HG03039 (cell line): Measurements from ENCODE around the gene SMAD3.

Source experiments
- ATAC-seq: cut with Tn5 transposase; IDR thresholded peaks from one replicate; pipeline ENCODE4 v1.9.1; 2021; ENCODE audit warnings: mild to moderate bottlenecking, moderate library complexity; ENCODE audit not compliant: unreplicated experiment

The SMAD3 gene

DNA sequence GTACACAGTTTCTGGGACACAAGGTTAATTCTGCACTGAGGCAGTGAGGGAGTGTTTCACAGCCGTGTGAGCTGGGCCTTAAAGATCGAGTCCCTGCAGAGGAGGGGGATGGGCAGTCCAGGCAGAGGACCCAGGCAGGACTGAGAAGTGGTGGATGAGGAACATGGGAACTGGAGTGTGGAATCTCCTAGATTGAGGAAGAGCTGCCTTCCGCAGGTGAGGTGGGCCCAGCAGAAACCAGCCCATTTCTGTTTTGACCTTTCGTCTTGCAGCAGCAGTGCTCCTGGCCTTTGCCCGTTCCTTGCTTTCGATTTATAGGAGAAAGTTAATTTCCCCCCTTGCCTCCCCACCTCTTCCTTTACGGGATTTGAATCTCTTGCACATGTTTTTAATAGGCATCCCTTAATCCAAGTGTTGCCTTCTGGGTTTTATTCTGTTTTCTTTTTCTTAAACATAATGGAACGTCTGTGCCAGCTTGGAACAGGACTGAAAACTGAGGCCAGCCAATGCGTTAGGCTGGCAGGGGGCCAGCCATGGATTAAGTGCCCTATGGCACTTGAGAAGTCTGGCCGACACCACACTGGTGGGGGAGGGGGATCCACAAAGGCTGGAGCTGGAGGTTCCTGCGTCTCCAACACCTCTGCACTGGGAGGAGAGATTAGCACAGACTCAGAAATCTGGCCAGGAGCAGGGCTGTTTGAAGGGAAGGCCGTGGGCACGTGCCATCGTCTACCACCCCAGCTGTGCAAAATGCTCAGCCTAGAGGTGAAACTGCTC lies 111.0 kb downstream of the SMAD3 start:
- no peak for ATAC-seq

DNA sequence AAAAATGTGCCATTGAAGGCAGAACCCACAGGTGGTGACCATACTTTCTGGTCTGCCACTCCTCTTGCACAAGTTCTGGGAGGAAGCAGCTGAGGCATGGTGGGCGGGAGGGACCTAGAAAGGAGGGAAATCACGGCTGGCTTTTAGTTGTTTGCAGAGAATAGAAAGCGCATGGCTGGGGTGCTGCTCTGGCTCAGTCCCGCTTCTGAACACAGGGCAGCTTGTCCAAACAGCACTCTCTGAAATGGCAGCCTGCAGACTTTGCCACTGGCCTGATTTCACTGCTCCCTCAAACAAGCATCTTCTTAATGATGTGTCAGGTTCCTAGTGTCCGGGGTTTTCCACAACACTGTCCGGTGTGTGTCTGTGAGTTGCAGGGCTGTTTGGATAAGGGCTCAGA lies 112.3 kb downstream of the SMAD3 start:
- no peak for ATAC-seq

DNA sequence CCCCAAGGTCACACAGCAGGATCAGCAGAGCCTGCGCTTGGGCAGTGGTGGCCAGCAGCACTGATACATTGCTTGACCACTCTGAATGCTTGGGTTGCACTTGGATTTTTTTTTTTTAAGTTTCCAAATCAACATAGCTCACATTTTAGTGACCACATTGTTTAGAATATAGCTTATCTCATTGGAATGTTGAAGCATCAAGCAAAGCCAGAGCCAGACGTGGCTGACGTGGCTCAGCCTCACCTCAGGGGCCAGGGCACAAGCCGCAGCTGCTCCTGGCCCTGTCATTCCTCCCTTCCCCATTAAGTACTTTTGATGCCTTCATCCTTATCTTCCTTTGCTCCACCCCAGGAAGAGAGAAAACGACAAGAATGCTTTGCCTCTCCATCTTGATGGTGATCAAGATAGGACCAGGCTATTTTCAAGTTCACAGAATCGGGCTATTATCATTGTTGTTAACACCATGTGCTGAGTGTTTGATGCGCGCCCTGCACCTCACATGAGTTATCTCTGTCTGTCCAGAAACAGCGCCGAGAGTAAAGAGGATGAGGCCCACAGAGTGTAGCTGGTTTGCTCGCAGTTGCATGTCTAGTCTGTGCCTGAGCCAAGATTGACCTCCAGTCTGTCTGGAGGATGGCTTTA lies 113.3 kb downstream of the SMAD3 start:
- ATAC-seq, result no peak

DNA sequence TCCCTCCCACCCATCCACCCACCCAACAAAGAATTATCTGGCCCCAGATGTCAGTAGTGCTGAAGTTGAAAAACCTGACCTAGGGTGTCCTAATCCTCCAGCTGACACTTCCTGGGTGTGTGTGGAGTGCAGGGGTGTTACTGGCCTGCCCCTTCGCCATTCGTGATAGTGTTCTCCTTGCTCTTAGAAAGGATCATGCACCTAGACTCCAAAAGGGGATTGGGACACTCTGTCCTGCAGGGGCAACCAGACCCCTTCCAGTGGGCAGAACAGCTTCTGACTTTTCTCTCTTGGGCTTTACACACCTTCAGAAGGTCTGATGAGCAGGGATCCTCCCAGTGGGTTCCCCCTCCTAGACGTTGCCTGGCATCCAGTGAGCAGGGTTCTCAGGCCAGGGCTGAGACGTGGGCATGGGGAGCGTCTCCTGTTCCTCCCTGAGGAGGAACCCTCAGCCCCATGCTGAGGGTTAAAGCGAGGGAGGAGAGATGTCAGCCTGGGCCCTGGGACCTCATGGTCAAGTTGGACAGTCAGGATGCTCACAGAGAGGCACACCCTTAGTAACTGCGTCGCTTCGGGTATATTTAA lies 114.1 kb downstream of the SMAD3 start:
- no peak for ATAC-seq

DNA sequence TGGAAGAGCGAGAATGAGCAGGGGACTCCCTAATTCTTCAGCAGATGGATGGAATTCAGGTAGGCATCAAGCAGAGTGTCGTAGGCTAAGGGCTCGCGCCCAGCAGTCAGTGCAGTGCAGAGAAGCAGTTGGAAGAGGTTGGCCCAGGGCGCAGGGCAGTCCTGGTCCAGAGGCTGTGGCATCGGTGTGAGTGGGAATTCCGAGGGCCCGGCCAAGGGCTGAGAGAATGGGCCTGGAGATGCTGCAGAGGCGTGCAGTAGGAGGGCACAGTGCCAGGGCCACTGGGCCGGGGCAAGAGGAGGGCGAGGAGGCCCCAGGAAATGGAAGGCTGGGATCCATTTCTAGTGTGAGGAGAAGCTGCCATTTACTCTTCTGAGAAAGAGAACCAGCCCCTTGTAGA lies 114.6 kb downstream of the SMAD3 start:
- no peak for ATAC-seq

- ATAC-seq, result no peak
Observed at GRCh38 chr15:67180514-67181191, 115.3 kb downstream of the SMAD3 start.

- ATAC-seq, result no peak
Observed at GRCh38 chr15:67181221-67181639, 115.8 kb downstream of the SMAD3 start.

DNA sequence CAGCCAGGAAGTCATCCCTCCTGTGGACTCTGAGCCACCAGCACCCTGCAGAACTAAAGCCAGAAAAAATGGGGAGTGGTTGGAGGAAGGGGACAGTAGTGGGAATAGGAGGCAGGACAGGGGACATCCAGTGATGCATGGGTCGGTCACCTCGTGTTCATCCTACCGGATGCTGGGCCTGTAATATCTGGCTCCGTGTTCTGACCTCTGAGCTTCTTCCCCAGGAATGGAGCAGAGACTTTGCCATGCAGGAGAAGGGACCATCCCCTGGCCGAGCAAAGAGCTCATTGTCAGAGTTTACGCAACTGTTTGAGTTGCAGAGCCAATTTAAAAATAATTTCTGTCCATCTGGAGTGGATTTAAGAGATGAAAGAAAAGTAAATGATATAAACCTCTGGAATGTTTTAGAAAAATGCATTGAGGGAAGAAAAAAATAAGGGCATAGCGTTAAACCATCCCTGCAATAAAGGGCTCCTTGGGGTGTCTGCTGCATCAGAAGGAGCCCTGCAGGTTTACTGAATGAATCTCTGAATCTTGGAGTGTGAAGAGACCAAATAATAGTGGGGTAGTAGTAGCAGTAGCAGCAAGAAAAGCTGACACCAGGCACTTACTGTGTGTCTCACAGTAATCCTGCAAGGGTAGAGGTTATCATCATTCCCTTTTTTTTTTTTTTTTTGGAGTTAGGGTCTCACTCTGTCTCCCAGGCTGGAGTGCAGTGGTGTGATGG lies 118.2 kb downstream of the SMAD3 start:
- no peak for ATAC-seq

DNA sequence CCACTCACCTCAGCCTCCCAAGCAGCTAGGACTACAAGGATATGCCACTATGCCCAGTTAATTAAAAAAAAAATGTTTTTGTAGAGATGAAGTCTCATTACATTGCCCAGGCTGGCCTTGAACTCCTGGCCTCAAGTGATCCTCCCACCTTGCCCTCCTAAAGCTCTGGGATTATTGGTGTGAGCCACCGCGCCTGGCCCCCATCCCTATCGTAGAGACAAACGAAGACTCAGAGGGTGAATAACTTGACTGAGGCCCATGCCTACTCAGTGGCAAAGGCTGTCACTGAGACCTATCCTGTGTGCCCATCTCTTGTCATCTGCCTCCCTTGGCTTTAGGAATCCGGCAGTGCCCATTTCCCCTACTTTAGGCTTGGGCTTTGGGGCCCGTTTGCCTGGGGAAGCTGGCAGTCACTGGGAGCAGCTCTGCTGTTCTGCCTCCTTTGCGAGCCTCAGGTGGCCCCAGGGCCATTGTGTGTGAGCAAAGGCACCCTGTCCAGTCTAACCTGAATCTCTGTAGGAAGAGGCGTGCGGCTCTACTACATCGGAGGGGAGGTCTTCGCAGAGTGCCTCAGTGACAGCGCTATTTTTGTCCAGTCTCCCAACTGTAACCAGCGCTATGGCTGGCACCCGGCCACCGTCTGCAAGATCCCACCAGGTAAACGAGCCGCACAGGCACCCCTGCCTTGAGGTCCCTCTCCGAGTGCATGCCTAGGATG lies 119.0 kb downstream of the SMAD3 start:
- no peak for ATAC-seq

DNA sequence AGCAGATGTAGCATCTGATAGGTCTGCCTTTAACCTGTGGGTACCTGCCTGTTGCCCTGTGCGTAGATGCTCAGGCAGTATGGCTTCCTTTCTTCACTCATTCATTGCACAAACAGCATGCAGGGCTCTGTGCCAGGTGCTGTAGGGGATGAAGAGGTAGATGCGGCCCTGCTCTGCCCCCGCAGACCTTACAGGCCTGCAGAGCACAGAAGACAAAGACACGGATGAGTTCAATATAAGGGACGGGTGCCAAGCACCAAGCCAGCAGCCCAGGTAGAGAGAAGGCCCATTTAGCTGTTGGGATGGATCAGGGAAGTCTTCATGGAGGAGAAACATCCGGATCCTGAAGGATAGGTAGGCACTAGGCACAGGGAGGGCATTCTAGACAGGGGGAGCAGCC lies 119.6 kb downstream of the SMAD3 start:
- ATAC-seq, result no peak

- ATAC-seq, result no peak
Observed at GRCh38 chr15:67185621-67186225, 120.3 kb downstream of the SMAD3 start.

DNA sequence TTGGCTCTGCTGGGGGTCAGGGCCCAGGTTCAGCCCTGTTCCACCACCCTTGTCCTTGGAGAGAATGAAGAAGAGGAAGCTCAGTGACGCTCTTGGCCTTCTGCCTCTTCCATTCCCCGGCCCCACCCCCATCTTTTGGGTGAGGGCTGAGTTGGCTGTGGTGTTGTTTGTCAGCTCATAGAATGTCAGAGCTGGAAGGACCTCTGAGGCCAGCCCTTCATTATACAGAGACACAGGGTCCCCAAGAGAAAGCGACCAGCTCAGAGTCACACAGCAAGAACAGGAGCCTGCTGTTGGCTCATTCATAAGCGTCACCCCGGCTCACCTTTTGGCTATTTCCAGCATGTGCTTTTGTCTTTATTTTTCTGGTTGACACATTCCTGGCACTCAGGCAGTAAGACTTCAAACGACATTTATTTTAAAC lies 120.8 kb downstream of the SMAD3 start:
- no peak for ATAC-seq

- no peak for ATAC-seq
Observed at GRCh38 chr15:67186688-67187087, 121.3 kb downstream of the SMAD3 start.

DNA sequence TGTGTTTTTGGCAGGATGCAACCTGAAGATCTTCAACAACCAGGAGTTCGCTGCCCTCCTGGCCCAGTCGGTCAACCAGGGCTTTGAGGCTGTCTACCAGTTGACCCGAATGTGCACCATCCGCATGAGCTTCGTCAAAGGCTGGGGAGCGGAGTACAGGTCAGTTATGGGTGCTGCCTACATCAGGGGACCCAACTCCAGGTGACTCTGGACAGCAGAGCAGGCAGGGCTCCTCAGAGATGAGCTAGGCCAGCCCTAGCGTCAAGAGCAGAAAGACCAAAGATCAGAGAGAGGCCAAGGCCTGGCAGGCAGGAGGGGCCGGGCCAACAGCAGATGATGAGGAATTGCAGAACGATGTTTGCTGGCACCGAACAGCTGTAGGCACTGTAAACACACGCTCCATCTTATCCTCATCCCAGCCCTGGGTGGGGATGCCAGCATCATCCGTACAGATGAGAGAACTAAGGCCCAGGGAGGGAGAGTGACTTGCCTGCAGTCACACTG lies 122.0 kb downstream of the SMAD3 start:
- ATAC-seq, result no peak

DNA sequence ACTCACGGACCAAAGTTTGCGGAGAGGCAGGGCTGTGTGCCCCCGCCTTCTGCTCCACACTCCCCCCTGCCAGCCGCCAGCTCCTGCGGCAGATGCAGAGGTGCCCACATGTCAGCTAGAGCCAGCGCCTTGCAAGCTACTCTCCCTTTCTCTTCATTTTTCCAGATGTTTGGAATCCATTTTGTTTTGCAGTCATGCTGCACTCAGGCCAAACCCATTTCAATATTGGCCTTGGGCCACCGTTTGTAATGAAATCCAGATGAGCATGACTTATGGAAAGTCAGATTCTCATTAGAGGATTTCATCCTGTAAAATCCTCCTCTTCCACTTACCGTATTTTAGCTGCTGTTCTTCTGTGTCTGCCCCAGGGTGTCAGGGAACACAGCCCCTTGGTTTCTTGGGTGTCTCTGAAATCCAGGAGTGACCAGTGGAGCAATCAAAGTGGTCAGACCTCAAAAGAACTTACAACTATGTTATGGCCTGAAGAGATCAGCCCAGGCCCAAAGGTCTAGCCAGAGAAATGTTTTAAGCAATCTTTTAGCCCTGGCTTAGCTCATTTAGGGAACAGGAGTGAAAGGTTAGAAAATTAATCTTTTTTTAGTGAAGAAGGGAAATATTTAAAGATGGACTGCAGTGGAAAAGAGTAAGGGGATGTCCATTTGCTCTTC lies 123.3 kb downstream of the SMAD3 start:
- ATAC-seq, result no peak

GRCh38 chr15:67189326-67190051 lies 124.1 kb downstream of the SMAD3 start:
- no peak for ATAC-seq

GRCh38 chr15:67190326-67190725 lies 124.9 kb downstream of the SMAD3 start:
- no peak for ATAC-seq

GRCh38 chr15:67190813-67191212 lies 125.4 kb downstream of the SMAD3 start:
- ATAC-seq, result no peak
